Lung microvascular endothelial cell (primary cell): Measurements from ENCODE around the gene TOGARAM1. TPM values are rescaled to one million over a fixed set of nuclear protein-coding genes. Genes with fewer than 3 reads are reported as not detected.
A peak's percentile ranks its signal among the peaks of the same experiment; 100 is the strongest.

Experiments
- DNase-seq, 2 donors: peaks; one replicate each; pipeline versions ENCODE4 v3.0.0 to v3.0.0-alpha.2; 2010; ENCODE audit warnings: low read depth in 2 of 2
- total RNA-seq: library from RNA; depleted of rRNA; stranded (reverse); fragments of >200 nt; gene quantifications from 2 replicates; pipeline ENCODE4 v1.2.1, GENCODE V29; 2014

Gene TOGARAM1
- total RNA-seq, 1 donor from 2014 or later: 15.1 TPM

DNA sequence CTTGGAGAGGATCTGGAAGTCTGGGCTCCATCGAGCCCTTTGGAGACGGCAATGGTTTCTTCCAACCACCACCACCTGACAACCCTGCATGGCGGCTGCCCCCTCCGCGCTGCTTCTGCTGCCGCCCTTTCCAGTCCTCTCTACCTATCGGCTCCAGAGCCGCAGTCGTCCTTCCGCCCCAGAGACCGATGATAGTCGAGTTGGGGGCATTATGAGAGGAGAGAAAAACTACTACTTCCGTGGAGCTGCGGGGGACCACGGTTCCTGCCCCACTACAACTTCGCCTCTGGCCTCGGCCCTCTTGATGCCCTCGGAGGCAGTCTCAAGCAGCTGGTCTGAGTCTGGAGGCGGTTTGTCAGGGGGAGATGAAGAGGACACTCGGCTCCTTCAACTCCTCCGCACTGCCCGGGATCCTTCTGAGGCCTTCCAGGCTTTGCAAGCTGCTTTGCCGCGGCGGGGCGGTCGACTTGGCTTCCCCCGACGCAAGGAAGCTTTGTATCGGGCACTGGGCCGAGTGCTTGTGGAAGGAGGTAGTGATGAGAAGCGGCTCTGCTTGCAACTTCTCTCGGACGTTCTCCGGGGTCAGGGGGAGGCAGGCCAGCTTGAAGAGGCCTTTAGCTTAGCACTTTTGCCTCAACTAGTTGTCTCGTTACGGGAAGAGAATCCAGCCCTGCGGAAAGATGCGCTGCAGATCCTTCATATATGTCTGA, 499 bp downstream of the TOGARAM1 start:
- DNase-seq: peak; percentile 30 to 63

DNA sequence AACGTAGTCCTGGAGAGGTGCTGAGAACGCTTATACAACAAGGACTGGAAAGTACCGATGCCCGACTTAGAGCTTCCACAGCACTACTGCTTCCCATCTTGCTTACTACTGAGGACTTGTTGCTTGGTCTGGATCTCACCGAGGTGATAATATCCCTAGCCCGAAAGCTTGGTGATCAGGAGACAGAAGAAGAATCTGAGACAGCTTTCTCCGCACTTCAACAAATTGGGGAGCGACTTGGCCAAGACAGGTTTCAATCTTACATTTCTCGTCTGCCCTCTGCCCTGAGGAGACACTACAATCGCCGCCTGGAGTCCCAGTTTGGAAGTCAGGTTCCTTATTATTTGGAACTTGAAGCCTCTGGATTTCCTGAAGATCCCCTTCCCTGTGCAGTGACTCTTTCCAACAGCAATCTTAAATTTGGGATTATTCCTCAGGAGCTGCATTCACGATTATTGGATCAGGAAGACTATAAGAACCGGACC, 1.1 kb downstream of the TOGARAM1 start:
- no peak for DNase-seq

- peak; percentile 14 to 40 for DNase-seq
These were observed 1.9 kb downstream of the TOGARAM1 start for GRCh38 chr14:44963775-44964380.

DNA sequence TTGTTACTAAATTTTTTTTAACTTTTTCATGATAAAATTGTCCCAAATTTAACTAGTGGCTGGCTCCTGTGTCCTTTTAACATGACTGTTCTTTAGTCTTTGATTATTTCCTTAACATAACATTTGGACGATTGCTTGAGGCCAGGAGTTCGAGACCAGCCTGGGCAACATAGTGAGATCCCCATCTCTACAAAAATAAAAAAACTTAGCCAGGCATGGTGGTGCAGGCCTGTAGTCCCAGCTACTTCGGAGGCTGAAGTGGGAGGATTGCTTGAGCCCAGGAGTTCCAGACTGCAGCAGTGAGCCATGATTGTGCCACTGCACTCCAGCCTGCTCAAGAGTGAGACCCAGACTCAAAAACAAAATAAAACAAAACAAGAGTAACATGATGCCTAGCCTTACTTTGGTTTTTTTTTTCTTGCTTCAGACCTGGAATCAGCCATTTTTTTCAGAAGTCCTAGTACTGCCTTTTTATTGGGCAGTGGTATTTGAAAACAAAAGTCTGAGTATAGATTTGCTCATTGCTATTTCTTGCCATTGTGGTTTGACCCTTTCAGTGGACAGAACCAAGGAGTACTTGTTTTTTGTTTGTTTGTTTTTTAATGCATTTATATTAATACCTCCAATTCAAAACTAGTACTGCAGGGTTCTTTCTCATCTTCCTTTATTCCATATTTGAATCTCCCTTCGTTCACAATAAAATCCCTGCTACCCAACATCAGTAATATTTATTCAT, 4.8 kb downstream of the TOGARAM1 start:
- DNase-seq: no peak

DNA sequence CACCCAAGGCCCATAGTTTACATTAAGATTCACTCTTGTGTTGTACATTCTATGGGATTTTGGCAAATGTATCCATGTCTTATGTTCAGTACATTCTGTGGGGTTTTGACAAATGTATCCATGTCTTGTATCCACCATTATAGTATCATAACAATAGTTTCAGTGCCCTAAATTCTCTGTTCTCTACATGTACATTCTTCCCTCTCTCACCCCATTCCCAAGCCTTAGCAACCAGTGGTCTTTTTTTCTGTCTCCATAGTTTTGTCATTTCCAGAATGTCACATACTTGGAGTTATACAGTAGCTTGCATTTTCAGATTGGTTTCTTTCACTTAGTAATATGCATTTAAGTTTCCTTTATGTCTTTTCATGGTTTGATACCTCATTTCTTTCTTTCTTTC, 6.7 kb downstream of the TOGARAM1 start:
- DNase-seq: no peak

DNA sequence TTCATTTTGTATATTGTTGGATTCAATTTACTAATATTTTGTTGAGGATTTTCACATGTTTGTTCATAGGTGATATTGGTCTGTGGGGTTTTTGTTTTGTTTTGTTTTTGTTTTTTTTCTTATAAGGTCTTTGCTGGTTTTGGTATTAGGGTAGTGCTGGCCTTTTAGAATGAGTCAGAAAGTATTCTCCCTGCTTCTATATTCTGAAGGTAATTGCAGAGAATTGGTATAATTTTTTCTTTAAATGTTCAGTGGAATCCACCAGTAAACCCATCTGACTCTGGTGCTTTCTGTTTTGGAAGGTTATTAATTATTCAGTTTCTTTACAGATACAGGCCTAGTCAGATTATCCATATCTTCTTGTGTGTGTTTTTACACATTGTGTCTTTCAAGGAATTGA, 8.9 kb downstream of the TOGARAM1 start:
- no peak for DNase-seq

DNA sequence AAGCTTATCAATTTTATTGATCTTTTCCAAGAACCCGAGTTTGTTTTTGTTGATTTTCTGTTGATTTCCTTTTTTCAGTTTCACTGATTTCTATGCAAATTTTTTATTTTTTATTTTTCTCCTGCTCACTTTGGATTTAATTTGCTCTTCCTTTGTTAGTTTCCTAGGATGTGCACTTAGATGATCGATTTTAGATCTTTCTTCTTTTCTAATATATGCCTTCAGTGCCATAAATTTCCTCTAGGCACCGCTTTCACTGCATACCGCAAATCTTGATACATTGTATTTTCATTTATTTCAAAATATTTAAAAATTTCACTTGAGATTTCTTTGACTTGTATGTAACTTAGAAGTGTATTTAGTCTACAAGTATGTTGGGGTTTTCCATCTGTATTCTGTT, 9.5 kb downstream of the TOGARAM1 start:
- DNase-seq: no peak

DNA sequence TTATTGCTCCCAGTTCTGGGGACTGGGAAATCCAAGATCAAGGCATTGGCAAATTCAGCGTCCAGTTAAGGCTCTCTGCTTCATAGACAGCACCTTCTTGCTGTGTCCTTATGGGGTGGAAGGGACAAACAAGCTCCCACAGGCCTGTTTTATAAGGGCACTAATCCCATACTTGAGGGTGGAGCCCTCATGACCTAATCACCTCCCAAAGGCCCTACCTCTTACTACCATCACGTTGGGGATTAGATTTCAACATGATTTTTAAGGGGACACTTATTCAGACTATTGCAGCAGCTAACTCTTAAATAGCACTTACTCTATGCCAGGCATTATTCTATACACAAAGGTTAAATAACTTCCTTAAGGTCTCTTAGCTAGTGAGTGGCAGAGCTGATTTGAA, 17.3 kb downstream of the TOGARAM1 start:
- DNase-seq: no peak

GRCh38 chr14:44979740-44980356, 17.9 kb downstream of the TOGARAM1 start:
- DNase-seq: peak in 1 of 2 donors; percentile 66

DNA sequence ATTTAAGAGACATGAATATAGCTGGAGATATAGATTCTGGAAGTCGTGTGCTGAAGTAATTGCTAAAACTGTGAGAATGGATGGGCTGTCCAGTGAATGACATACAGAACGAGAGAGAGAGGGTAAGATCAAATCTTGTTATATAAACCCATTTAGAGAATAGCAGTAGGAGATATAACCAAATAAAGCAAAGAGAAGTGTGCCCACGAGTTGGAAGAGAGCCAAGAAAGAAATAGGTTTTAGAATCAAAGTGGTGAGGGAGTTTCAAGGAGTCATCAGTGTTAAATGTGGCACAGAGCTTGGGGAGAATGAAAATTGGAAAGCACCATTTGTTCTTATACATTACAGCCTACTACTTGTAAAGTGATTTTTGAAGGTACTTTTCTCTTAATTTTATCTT, 19.2 kb downstream of the TOGARAM1 start:
- DNase-seq: no peak

- DNase-seq: no peak
These were observed 20.6 kb downstream of the TOGARAM1 start for GRCh38 chr14:44982594-44982993.

DNA sequence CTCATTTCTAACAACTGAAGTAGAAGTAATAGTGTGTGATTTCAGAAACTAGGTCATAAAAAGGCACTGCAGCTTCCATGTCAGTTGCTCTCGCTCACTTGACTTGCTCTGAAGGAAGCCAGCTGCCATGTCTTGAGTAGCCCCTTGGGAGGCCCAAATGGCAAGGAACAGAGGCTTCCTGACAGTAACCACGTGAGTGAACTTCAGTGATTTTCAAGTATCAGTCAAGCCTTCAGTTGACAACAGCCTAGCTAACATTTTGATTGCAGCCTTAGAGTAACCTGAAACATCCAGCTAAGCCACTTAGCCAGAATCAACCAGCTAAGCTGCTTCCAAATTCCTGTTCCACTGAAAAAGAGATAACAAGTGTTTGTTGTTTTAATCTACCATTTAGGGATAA, 26.7 kb downstream of the TOGARAM1 start:
- no peak for DNase-seq

- DNase-seq: peak in 1 of 2 donors; percentile 38
These were observed 27.8 kb downstream of the TOGARAM1 start for GRCh38 chr14:44989497-44990440.

- no peak for DNase-seq
These were observed 28.5 kb downstream of the TOGARAM1 start for GRCh38 chr14:44990533-44990932.

- DNase-seq: no peak
These were observed 33.2 kb downstream of the TOGARAM1 start for GRCh38 chr14:44995196-44995595.

GRCh38 chr14:44995770-44996294, 33.8 kb downstream of the TOGARAM1 start:
- no peak for DNase-seq

GRCh38 chr14:45003924-45004323, 41.9 kb downstream of the TOGARAM1 start:
- DNase-seq: no peak

GRCh38 chr14:45015133-45015532, 53.1 kb downstream of the TOGARAM1 start:
- DNase-seq: no peak

- DNase-seq: no peak
These were observed 66.2 kb downstream of the TOGARAM1 start for GRCh38 chr14:45028107-45028626.

DNA sequence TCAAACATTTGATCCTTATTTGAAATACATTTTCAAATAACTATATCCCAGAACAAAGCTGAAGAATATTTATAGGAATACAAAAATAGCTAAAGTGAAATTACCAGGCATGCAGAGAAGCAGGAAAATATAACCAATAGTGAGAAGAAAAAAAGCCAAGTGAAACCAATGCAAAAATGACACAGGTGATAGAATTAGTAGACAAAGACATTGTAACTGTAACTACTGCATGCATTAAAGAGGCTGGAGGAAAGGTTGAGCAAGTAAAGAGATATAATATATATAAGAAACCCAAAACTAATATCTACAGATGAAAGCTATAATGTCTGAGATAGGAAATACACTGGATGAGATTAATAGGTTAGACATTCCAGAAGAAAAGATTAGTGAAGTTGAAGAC, 72.7 kb downstream of the TOGARAM1 start:
- DNase-seq: no peak
